Endodermal cell (in vitro differentiated cells): Measurements from ENCODE around the gene FUZ. TPM values are rescaled to one million over a fixed set of nuclear protein-coding genes. Genes with fewer than 3 reads are reported as not detected.

Experiments
- DNase-seq: peaks from one replicate; pipeline ENCODE4 v3.0.0-alpha.2; 2017
- H3K27ac ChIP-seq: 2 replicates; pipeline ENCODE4 v1.5.1; 2013; ENCODE audit warnings: mild to moderate bottlenecking, low read depth, low read length, moderate library complexity
- H3K27me3 ChIP-seq: 2 replicates; pipeline ENCODE4 v1.6.1; 2013; ENCODE audit warnings: mild to moderate bottlenecking, low read length, moderate library complexity; ENCODE audit not compliant: insufficient read depth, control insufficient read depth, poor library complexity, severe bottlenecking
- H3K36me3 ChIP-seq: 2 replicates; pipeline ENCODE4 v1.7.0; 2013; ENCODE audit warnings: mild to moderate bottlenecking, low read length, moderate library complexity; ENCODE audit not compliant: control insufficient read depth, insufficient read depth
- H3K4me1 ChIP-seq: one replicate; pipeline ENCODE4 v1.7.0; 2013; ENCODE audit warnings: low read length; ENCODE audit not compliant: control insufficient read depth, insufficient read depth
- H3K4me3 ChIP-seq: 2 replicates; pipeline ENCODE4 v1.5.1; 2013; ENCODE audit warnings: mild to moderate bottlenecking, low read length, moderate library complexity
- H3K9ac ChIP-seq: 2 replicates; pipeline ENCODE4 v1.6.1; 2013; ENCODE audit warnings: mild to moderate bottlenecking, low read length, moderate library complexity; ENCODE audit not compliant: poor library complexity, severe bottlenecking; ENCODE audit errors: extremely low read depth
- H3K9me3 ChIP-seq: 2 replicates; pipeline ENCODE4 v1.6.1; 2013; ENCODE audit warnings: mild to moderate bottlenecking, low read length, moderate library complexity; ENCODE audit not compliant: control insufficient read depth
- H3K27ac Mint-ChIP-seq: 2 replicates; pipeline ENCODE4 v1.8.0; 2020; ENCODE audit warnings: mixed read lengths
- H3K27me3 Mint-ChIP-seq: 2 replicates; pipeline ENCODE4 v1.8.0; 2021; ENCODE audit warnings: mild to moderate bottlenecking, mixed read lengths; ENCODE audit not compliant: insufficient read depth
- H3K36me3 Mint-ChIP-seq: 2 replicates; pipeline ENCODE4 v1.8.0; 2020; ENCODE audit warnings: low read depth, mixed read lengths
- H3K4me1 Mint-ChIP-seq: 2 replicates; pipeline ENCODE4 v1.8.0; 2020; ENCODE audit warnings: mixed read lengths
- H3K4me3 Mint-ChIP-seq: 2 replicates; pipeline ENCODE4 v1.8.0; 2020; ENCODE audit warnings: mild to moderate bottlenecking, moderate library complexity, mixed read lengths
- H3K9me3 Mint-ChIP-seq: 2 replicates; pipeline ENCODE4 v1.8.0; 2020; ENCODE audit warnings: mild to moderate bottlenecking, mixed read lengths
- CTCF ChIP-seq: fragments of 200-600 bp; sonication (generic); conservative IDR thresholded peaks from 2 replicates; pipeline ENCODE4 v1.5.0; 2021; ENCODE audit warnings: antibody characterized with exemption, mild to moderate bottlenecking
- WGBS, 2 experiments: methylation state at CpG; one replicate each; pipeline versions ENCODE4 v1.1.5 to v1.1.7; 2013; ENCODE audit warnings: missing lambda C conversion rate in 2 of 2, mixed read lengths in 1 of 2; ENCODE audit not compliant: insufficient coverage in 1 of 2, insufficient read length in 1 of 2; 5-methylcytosine and 5-hydroxymethylcytosine counted together
- total RNA-seq, 2 donors: library from RNA; stranded (reverse); fragmentation: NEBNext Ultra II Directional in 1 of 2; extraction: Animal tissue kit (Norgen Biotek cat#: 25700) in 1 of 2; gene quantifications; 2 replicates in 1 of 2; 3 replicates in 1 of 2; pipeline ENCODE4 v1.2.1, GENCODE V29; 2021

FUZ gene
- total RNA-seq, 2 donors from 2014 or later, result 26.1 to 41.2 TPM

GRCh38 chr19:49781394-49781793 lies 31.7 kb downstream of the FUZ start:
- H3K27ac Mint-ChIP-seq, result peak overlapping the region; percentile 27
- no peak for DNase-seq

GRCh38 chr19:49780861-49781260 lies 32.2 kb downstream of the FUZ start:
- Histone ChIP-seq H3K27ac (peak overlapping the region; percentile 17), H3K36me3 (peaks cover 36% of the 10 kb centered on the region), H3K4me1 (no peaks in the 10 kb centered on the region), H3K9me3 (no peaks in the 10 kb centered on the region), H3K9ac (no peak overlapping the region), H3K4me3 (no peak overlapping the region), H3K27me3 (no peaks in the 10 kb centered on the region)
- H3K27me3 Mint-ChIP-seq, result no peaks in the 10 kb centered on the region
- no peaks in the 10 kb centered on the region for H3K4me1 Mint-ChIP-seq
- no peak for TF ChIP-seq CTCF
- no peaks in the 10 kb centered on the region for H3K9me3 Mint-ChIP-seq
- no peak overlapping the region for H3K4me3 Mint-ChIP-seq
- H3K27ac Mint-ChIP-seq, result peak overlapping the region; percentile 27
- 77 to 87% methylated on average over 8 of the region's 8 CpGs for WGBS, 2 experiments
- peaks cover 34% of the 10 kb centered on the region for H3K36me3 Mint-ChIP-seq
- DNase-seq, result no peak

More at GRCh38 chr19:49781394-49781793, 31.7 kb downstream of the FUZ start:
- Mint-ChIP-seq H3K4me1 (peaks cover 2% of the 10 kb centered on the region), H3K9me3 (no peaks in the 10 kb centered on the region), H3K4me3 (no peak overlapping the region), H3K36me3 (peaks cover 36% of the 10 kb centered on the region), H3K27me3 (no peaks in the 10 kb centered on the region)
- no peaks in the 10 kb centered on the region for H3K9me3 ChIP-seq
- 94 to 100% methylated on average over 1 to 7 of the region's 7 CpGs for WGBS, 2 experiments
- no peak overlapping the region for H3K27ac ChIP-seq
- H3K36me3 ChIP-seq, result peaks cover 36% of the 10 kb centered on the region
- no peaks in the 10 kb centered on the region for H3K4me1 ChIP-seq
- no peak overlapping the region for H3K4me3 ChIP-seq
- H3K9ac ChIP-seq, result no peak overlapping the region
- TF ChIP-seq CTCF, result no peak
- H3K27me3 ChIP-seq, result no peaks in the 10 kb centered on the region

- no peaks in the 10 kb centered on the region for H3K27me3 Mint-ChIP-seq
- H3K36me3 Mint-ChIP-seq, result peaks cover 27% of the 10 kb centered on the region
- Histone ChIP-seq H3K27me3 (no peaks in the 10 kb centered on the region), H3K9me3 (no peaks in the 10 kb centered on the region), H3K27ac (no peak overlapping the region), H3K36me3 (peaks cover 32% of the 10 kb centered on the region), H3K9ac (no peak overlapping the region), H3K4me1 (no peaks in the 10 kb centered on the region), H3K4me3 (no peak overlapping the region)
- DNase-seq, result no peak
- H3K9me3 Mint-ChIP-seq, result no peaks in the 10 kb centered on the region
- H3K27ac Mint-ChIP-seq, result no peak overlapping the region
- 94 to 96% methylated on average over 5 to 11 of the region's 11 CpGs for WGBS, 2 experiments
- no peak for TF ChIP-seq CTCF
- no peak overlapping the region for H3K4me3 Mint-ChIP-seq
- H3K4me1 Mint-ChIP-seq, result no peaks in the 10 kb centered on the region
These were observed 33.1 kb downstream of the FUZ start for GRCh38 chr19:49779731-49780555.
